SK-N-SH (cell line): ENCODE results near the gene NCAM1.

Source experiments
- CTCF ChIP-seq: fragments of 200-600 bp; sonication (generic); IDR thresholded peaks from 2 replicates; pipeline ENCODE4 v1.6.1; 2017; ENCODE audit warnings: antibody characterized with exemption, mild to moderate bottlenecking, moderate library complexity
- ELF1 ChIP-seq: IDR thresholded peaks from 2 replicates; pipeline ENCODE4 v1.4.0; 2012
- EP300 ChIP-seq, 2 experiments: IDR thresholded peaks; 2 replicates each; pipeline versions ENCODE4 v1.4.0 to v1.6.1; 2012; ENCODE audit warnings: borderline replicate concordance in 1 of 2, low read depth in 1 of 2, low read length in 1 of 2
- EZH2phosphoT487 ChIP-seq: fragments of 200-600 bp; sonication (generic); IDR thresholded peaks from 2 replicates; pipeline ENCODE4 v1.6.1; 2017; ENCODE audit warnings: low read depth, mixed run types, mild to moderate bottlenecking, antibody characterized with exemption, moderate library complexity, borderline replicate concordance
- FOSL2 ChIP-seq: IDR thresholded peaks from 2 replicates; pipeline ENCODE4 v1.4.0; 2012; ENCODE audit warnings: low read depth, mild to moderate bottlenecking, moderate library complexity, borderline replicate concordance
- FOXM1 ChIP-seq: IDR thresholded peaks from 2 replicates; pipeline ENCODE4 v1.4.0; 2012; ENCODE audit warnings: low read depth, mild to moderate bottlenecking
- GABPA ChIP-seq: IDR thresholded peaks from 2 replicates; pipeline ENCODE4 v1.4.0; 2012; ENCODE audit warnings: low read depth, mild to moderate bottlenecking
- NFIC ChIP-seq: IDR thresholded peaks from 2 replicates; pipeline ENCODE4 v1.4.0; 2012; ENCODE audit warnings: borderline replicate concordance
- POLR2AphosphoS5 ChIP-seq: IDR thresholded peaks from 2 replicates; pipeline ENCODE4 v1.6.1; 2012; ENCODE audit warnings: low read depth, low read length
- REST ChIP-seq: IDR thresholded peaks from 2 replicates; pipeline ENCODE4 v1.6.1; 2012; ENCODE audit warnings: mild to moderate bottlenecking, low read depth, low read length, moderate library complexity
- SIN3A ChIP-seq: IDR thresholded peaks from 2 replicates; pipeline ENCODE4 v1.6.1; 2012; ENCODE audit warnings: low read depth, mild to moderate bottlenecking, low read length, moderate library complexity, borderline replicate concordance
- SMC3 ChIP-seq: IDR thresholded peaks from 2 replicates; pipeline ENCODE4 v1.6.1; 2012; ENCODE audit warnings: low read depth, low read length, improper control_type of control experiment
- TAF1 ChIP-seq: IDR thresholded peaks from 2 replicates; pipeline ENCODE4 v1.6.1; 2012; ENCODE audit warnings: low read depth, mild to moderate bottlenecking, low read length, moderate library complexity, borderline replicate concordance
- YY1 ChIP-seq: IDR thresholded peaks from 2 replicates; pipeline ENCODE4 v1.4.0; 2012; ENCODE audit warnings: low read depth, mild to moderate bottlenecking

GRCh38 chr11:113324250-113324649 lies 363.0 kb downstream of the NCAM1 start:
- no peak for TF ChIP-seq CTCF
- no peak for TF ChIP-seq POLR2AphosphoS5
- no peak for TF ChIP-seq SMC3
- TF ChIP-seq REST, result no peak
- TF ChIP-seq EP300 (IDR thresholded peaks at IDR 0.05; ENCODE audit: borderline replicate concordance in 1 of 2, low read depth in 1 of 2, low read length in 1 of 2), result no peak
- no peak for TF ChIP-seq GABPA
- TF ChIP-seq EZH2phosphoT487, result no peak
- no peak for TF ChIP-seq TAF1
- no peak for TF ChIP-seq YY1
- no peak for TF ChIP-seq FOXM1
- TF ChIP-seq FOSL2, result no peak
- no peak for TF ChIP-seq SIN3A
- TF ChIP-seq NFIC, result no peak
- no peak for TF ChIP-seq ELF1
